ENCODE data around the gene SAP30L. TPM values are rescaled to one million over a fixed set of nuclear protein-coding genes. Genes with fewer than 3 reads are reported as not detected.

The SAP30L gene
- total RNA-seq, 2 donors from 2014 or later: 42.5 to 45.3 TPM

- ATAC-seq (replicated peaks in 1 of 2): no peak
- Mint-ChIP-seq H3K4me1 (ENCODE audit: low read depth) (peaks cover 12% of the 10 kb centered on the region), H3K36me3 (ENCODE audit: insufficient read depth in 2 of 2) (peaks cover 1 to 2% of the 10 kb centered on the region in 2 donors), H3K4me3 (no peak overlapping the region), H3K9me3 (no peaks in the 10 kb centered on the region), H3K27me3 (ENCODE audit: low read depth) (no peaks in the 10 kb centered on the region), H3K27ac (no peak overlapping the region)
- DNase-seq: no peak
Measured at GRCh38 chr5:154409230-154409840, 36.5 kb upstream of the SAP30L start.

DNA sequence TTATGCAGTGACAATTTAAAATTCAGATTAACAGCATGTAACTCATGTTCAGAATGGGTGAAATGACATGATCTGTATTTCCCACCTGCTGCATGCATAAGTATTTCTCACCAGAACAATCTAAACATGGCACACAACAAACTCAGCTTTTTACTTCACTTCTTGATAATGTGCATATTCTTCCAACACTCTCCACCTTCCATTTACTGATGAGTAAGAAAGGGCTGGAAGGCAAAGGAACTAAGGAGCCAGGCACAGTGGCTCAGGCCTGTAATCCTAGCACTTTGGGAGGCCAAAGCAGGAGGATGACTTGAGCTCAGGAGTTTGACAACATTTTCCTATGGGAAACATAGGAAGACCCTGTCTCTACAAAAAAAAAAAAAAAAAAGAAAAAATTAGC, 35.8 kb upstream of the SAP30L start:
- H3K27ac Mint-ChIP-seq: no peak overlapping the region
- ATAC-seq (replicated peaks in 1 of 2) (no peak), DNase-seq (no peak)
- H3K27me3 Mint-ChIP-seq (ENCODE audit: low read depth): no peaks in the 10 kb centered on the region
- no peaks in the 10 kb centered on the region for H3K9me3 Mint-ChIP-seq
- peaks cover 5% of the 10 kb centered on the region for H3K4me1 Mint-ChIP-seq (ENCODE audit: low read depth)
- no peak overlapping the region for H3K4me3 Mint-ChIP-seq
- peaks cover 1 to 2% of the 10 kb centered on the region in 2 donors for H3K36me3 Mint-ChIP-seq (ENCODE audit: insufficient read depth in 2 of 2)

GRCh38 chr5:154410786-154411185, 35.0 kb upstream of the SAP30L start:
- H3K27ac Mint-ChIP-seq: no peak overlapping the region
- ATAC-seq (replicated peaks in 1 of 2) (no peak), DNase-seq (no peak)
- H3K36me3 Mint-ChIP-seq (ENCODE audit: insufficient read depth in 2 of 2): peaks cover 1 to 2% of the 10 kb centered on the region in 2 donors
- H3K4me1 Mint-ChIP-seq (ENCODE audit: low read depth): no peaks in the 10 kb centered on the region
- H3K27me3 Mint-ChIP-seq (ENCODE audit: low read depth): no peaks in the 10 kb centered on the region
- H3K4me3 Mint-ChIP-seq: no peak overlapping the region
- H3K9me3 Mint-ChIP-seq: no peaks in the 10 kb centered on the region

DNA sequence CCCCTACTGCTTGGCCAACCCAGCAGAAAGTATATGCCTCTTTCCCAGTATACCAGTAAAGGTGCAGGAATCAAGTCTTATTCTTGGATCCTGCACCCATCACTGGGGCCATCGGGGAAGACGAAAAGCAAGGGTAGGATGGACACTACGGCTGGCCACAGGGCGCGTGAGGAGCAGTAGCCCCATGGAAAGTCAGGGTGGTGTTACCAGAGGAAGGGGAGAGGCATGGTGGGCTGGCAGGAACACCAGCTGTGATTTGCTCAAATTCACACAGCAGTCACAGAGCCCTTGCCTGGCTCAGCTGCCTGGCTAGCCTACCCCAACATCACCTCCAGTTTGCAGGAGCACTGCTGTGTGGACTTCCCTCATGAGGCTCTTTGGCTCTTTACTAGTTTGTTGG, 34.5 kb upstream of the SAP30L start:
- Mint-ChIP-seq H3K4me1 (ENCODE audit: low read depth) (no peaks in the 10 kb centered on the region), H3K36me3 (ENCODE audit: insufficient read depth in 2 of 2) (peaks cover 1 to 2% of the 10 kb centered on the region in 2 donors), H3K27me3 (ENCODE audit: low read depth) (no peaks in the 10 kb centered on the region), H3K27ac (no peak overlapping the region), H3K9me3 (no peaks in the 10 kb centered on the region), H3K4me3 (no peak overlapping the region)
- ATAC-seq (replicated peaks in 1 of 2): no peak
- DNase-seq: no peak

GRCh38 chr5:154412316-154412715, 33.5 kb upstream of the SAP30L start:
- no peaks in the 10 kb centered on the region for H3K27me3 Mint-ChIP-seq (ENCODE audit: low read depth)
- peaks cover 1 to 2% of the 10 kb centered on the region in 2 donors for H3K36me3 Mint-ChIP-seq (ENCODE audit: insufficient read depth in 2 of 2)
- ATAC-seq (replicated peaks in 1 of 2) (no peak), DNase-seq (no peak)
- no peak overlapping the region for H3K4me3 Mint-ChIP-seq
- H3K27ac Mint-ChIP-seq: no peak overlapping the region
- no peaks in the 10 kb centered on the region for H3K9me3 Mint-ChIP-seq
- no peaks in the 10 kb centered on the region for H3K4me1 Mint-ChIP-seq (ENCODE audit: low read depth)

DNA sequence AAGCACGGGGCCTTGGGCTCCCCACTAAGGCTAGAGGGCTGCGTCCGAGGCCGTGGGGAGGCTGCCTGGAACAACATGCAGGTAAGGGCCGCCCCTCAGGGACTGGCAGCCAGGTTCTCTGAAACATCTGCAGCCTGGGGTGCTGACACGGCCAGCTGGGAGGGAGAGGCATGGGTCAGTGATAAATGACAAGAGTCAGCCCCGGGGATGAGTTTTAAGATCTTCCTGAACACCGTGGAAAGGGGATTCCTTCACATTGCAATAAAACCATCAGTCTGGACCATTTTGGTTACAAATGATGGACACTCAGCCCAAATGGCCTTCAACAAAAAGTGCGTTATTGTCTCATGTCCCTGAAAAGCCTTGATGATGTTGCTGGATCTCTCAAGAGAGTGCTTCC, 32.9 kb upstream of the SAP30L start:
- Mint-ChIP-seq H3K27ac (no peak overlapping the region), H3K27me3 (ENCODE audit: low read depth) (no peaks in the 10 kb centered on the region), H3K9me3 (no peaks in the 10 kb centered on the region), H3K36me3 (ENCODE audit: insufficient read depth in 2 of 2) (peaks cover 1 to 2% of the 10 kb centered on the region in 2 donors), H3K4me3 (no peak overlapping the region), H3K4me1 (ENCODE audit: low read depth) (no peaks in the 10 kb centered on the region)
- ATAC-seq (replicated peaks in 1 of 2) (no peak), DNase-seq (no peak)

GRCh38 chr5:154415114-154415513, 30.7 kb upstream of the SAP30L start:
- Mint-ChIP-seq H3K27me3 (ENCODE audit: low read depth) (no peaks in the 10 kb centered on the region), H3K4me1 (ENCODE audit: low read depth) (no peaks in the 10 kb centered on the region), H3K4me3 (no peak overlapping the region), H3K9me3 (no peaks in the 10 kb centered on the region), H3K36me3 (ENCODE audit: insufficient read depth in 2 of 2) (peaks cover 2 to 3% of the 10 kb centered on the region in 2 donors), H3K27ac (no peak overlapping the region)
- ATAC-seq (replicated peaks in 1 of 2) (no peak), DNase-seq (no peak)

DNA sequence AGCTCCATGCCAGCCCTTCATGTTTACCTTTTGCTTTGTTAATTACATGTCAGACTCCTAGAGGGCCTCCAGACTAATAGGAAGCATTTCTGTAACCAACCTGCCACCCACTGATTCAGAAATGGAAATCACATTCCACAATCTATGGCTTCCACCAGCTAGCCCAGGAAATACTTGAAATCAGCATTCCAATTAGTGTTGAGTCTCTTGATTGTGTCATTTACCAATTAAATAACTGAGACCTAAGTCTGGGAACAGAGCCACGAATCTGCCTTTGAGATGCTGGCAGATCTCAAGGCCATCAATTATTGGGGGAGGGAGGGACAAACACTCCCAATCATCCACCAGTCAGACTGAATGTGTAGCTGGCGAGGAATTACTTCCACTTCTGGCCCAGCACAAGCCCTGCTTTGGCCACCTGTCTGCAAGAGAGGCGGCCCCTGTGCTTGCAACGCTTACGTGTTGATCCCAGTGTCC, 27.4 kb upstream of the SAP30L start:
- ATAC-seq (replicated peaks in 1 of 2) (no peak), DNase-seq (no peak)
- Mint-ChIP-seq H3K4me1 (ENCODE audit: low read depth) (no peaks in the 10 kb centered on the region), H3K4me3 (no peak overlapping the region), H3K27me3 (ENCODE audit: low read depth) (no peaks in the 10 kb centered on the region), H3K27ac (no peak overlapping the region), H3K9me3 (peaks cover 0 to 3% of the 10 kb centered on the region in 2 donors), H3K36me3 (ENCODE audit: insufficient read depth in 2 of 2) (peaks cover 5 to 6% of the 10 kb centered on the region in 2 donors)

GRCh38 chr5:154419236-154419635, 26.6 kb upstream of the SAP30L start:
- Mint-ChIP-seq H3K27me3 (ENCODE audit: low read depth) (no peaks in the 10 kb centered on the region), H3K4me3 (no peak overlapping the region), H3K4me1 (ENCODE audit: low read depth) (no peaks in the 10 kb centered on the region), H3K9me3 (peaks cover 3 to 4% of the 10 kb centered on the region in 2 donors), H3K36me3 (ENCODE audit: insufficient read depth in 2 of 2) (peaks cover 7 to 12% of the 10 kb centered on the region in 2 donors), H3K27ac (no peak overlapping the region)
- ATAC-seq (replicated peaks in 1 of 2) (no peak), DNase-seq (no peak)

DNA sequence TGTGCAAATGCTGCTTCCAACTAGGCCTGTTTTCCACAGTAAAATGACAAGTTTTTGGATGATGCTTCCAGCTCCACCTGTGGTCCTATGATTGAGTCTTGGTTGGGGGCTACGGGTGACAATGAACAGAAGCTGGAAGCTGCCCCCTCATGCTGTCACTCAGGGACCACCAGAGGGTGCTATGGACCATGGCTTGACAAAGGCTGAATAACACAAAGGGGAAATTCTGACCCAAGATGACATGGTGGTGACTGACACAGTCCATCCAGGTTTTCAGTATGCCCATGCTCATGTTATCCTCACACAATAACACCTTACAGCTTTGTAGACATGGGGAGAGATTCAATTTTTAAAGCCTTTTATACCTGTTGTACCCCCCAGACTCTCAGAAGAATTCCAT, 23.9 kb upstream of the SAP30L start:
- ATAC-seq (replicated peaks in 1 of 2) (peak; percentile 36 to 56), DNase-seq (peak; percentile 23 to 27)
- H3K4me1 Mint-ChIP-seq (ENCODE audit: low read depth): no peaks in the 10 kb centered on the region
- peaks cover 3 to 4% of the 10 kb centered on the region in 2 donors for H3K9me3 Mint-ChIP-seq
- H3K4me3 Mint-ChIP-seq: no peak overlapping the region
- peak overlapping the region; percentile 38 for H3K27ac Mint-ChIP-seq
- no peaks in the 10 kb centered on the region for H3K27me3 Mint-ChIP-seq (ENCODE audit: low read depth)
- H3K36me3 Mint-ChIP-seq (ENCODE audit: insufficient read depth in 2 of 2): peaks cover 7 to 12% of the 10 kb centered on the region in 2 donors

GRCh38 chr5:154422298-154422697, 23.5 kb upstream of the SAP30L start:
- Mint-ChIP-seq H3K27me3 (ENCODE audit: low read depth) (no peaks in the 10 kb centered on the region), H3K36me3 (ENCODE audit: insufficient read depth in 2 of 2) (peaks cover 7 to 12% of the 10 kb centered on the region in 2 donors), H3K9me3 (peaks cover 3 to 4% of the 10 kb centered on the region in 2 donors), H3K4me1 (ENCODE audit: low read depth) (no peaks in the 10 kb centered on the region), H3K27ac (no peak overlapping the region), H3K4me3 (no peak overlapping the region)
- DNase-seq: no peak
- no peak for ATAC-seq (replicated peaks in 1 of 2)

- H3K9me3 Mint-ChIP-seq: peaks cover 0 to 4% of the 10 kb centered on the region in 2 donors
- ATAC-seq (replicated peaks in 1 of 2): no peak
- peaks cover 2 to 6% of the 10 kb centered on the region in 2 donors for H3K36me3 Mint-ChIP-seq (ENCODE audit: insufficient read depth in 2 of 2)
- H3K4me3 Mint-ChIP-seq: no peak overlapping the region
- H3K27me3 Mint-ChIP-seq (ENCODE audit: low read depth): no peaks in the 10 kb centered on the region
- H3K27ac Mint-ChIP-seq: no peak overlapping the region
- no peaks in the 10 kb centered on the region for H3K4me1 Mint-ChIP-seq (ENCODE audit: low read depth)
- no peak for DNase-seq
Measured at GRCh38 chr5:154428208-154428607, 17.6 kb upstream of the SAP30L start.

DNA sequence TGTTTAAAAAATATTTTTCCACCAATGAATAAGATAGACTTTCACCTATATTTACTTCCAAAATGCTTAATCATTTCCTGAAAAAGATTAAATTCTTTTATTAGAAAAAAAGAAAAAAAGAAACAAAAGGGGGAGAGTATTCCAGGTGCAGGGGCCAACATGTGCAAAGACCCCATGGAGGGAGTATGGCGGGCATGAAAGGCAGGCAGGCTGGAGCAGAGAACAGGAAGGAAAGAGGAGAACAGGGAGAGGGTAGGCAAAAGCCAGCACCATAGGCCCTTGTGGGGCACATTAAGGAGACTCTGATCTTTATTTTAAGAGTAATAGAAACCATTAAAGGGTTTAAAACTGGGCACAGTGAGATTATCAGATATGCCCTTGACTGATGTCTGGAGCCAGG, 16.5 kb upstream of the SAP30L start:
- Mint-ChIP-seq H3K4me3 (no peak overlapping the region), H3K27ac (no peak overlapping the region), H3K9me3 (no peaks in the 10 kb centered on the region)

DNA sequence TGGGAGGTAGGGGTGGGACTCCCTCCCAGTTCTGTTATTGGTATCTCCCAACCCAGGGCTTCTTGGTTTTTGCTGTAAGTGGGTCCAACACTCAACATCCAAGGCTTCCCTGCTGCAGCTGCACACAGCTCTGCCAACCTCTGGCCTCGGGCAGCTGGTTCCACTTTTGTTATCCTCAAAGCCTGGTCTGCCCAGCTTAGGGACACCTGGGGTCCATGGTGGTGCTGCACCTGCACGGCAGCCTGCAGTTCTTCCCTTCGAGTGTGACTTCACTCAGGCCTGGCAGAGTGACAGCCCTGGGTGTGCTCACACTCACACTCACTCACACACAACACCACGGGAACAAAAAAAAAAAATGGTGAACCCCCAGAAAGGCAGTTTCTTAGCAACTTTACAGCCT, 15.3 kb upstream of the SAP30L start:
- Mint-ChIP-seq H3K9me3 (no peaks in the 10 kb centered on the region), H3K4me1 (ENCODE audit: low read depth) (no peaks in the 10 kb centered on the region), H3K27ac (no peak overlapping the region), H3K4me3 (no peak overlapping the region), H3K36me3 (ENCODE audit: insufficient read depth in 2 of 2) (peaks cover 0 to 10% of the 10 kb centered on the region in 2 donors), H3K27me3 (ENCODE audit: low read depth) (no peaks in the 10 kb centered on the region)
- DNase-seq (no peak), ATAC-seq (replicated peaks in 1 of 2) (no peak)

More for the DNA sequence above, 16.5 kb upstream of the SAP30L start:
- no peak for ATAC-seq (replicated peaks in 1 of 2)
- H3K36me3 Mint-ChIP-seq (ENCODE audit: insufficient read depth in 2 of 2): peaks cover 0 to 8% of the 10 kb centered on the region in 2 donors
- no peaks in the 10 kb centered on the region for H3K27me3 Mint-ChIP-seq (ENCODE audit: low read depth)
- DNase-seq: no peak
- H3K4me1 Mint-ChIP-seq (ENCODE audit: low read depth): no peaks in the 10 kb centered on the region

All from activated T-cell treated with anti-CD3 and anti-CD28 coated beads, Interleukin-2, amount 50 U/mL, for 72 hours (primary cell).